WERI-Rb-1 (cell line): ENCODE measurements around the gene PLCL1.

Experiments
- DNase-seq: peaks from one replicate; pipeline ENCODE4 v3.0.0-alpha.2; 2020
- H3K27ac ChIP-seq: fragments of 250-450 bp; sonication (Bioruptor Pico); 2 replicates; pipeline ENCODE4 v1.5.1; 2020; ENCODE audit warnings: mild to moderate bottlenecking, moderate library complexity
- H3K27me3 ChIP-seq: fragments of 250-450 bp; sonication (Bioruptor Pico); 2 replicates; pipeline ENCODE4 v1.5.1; 2021; ENCODE audit warnings: mild to moderate bottlenecking, low read depth, moderate library complexity; ENCODE audit not compliant: insufficient read depth, severe bottlenecking
- H3K36me3 ChIP-seq: fragments of 250-450 bp; sonication (Bioruptor Pico); 2 replicates; pipeline ENCODE4 v1.5.1; 2020; ENCODE audit warnings: mild to moderate bottlenecking, moderate library complexity
- H3K4me3 ChIP-seq: 2 replicates; pipeline ENCODE4 v1.5.1; 2011; ENCODE audit warnings: low read depth, mild to moderate bottlenecking, control low read depth, low read length
- H3K9me3 ChIP-seq: fragments of 250-450 bp; sonication (Bioruptor Pico); 2 replicates; pipeline ENCODE4 v1.5.1; 2021; ENCODE audit warnings: mild to moderate bottlenecking, moderate library complexity; ENCODE audit not compliant: severe bottlenecking
- CTCF ChIP-seq: IDR thresholded peaks from 2 replicates; pipeline ENCODE4 v1.5.1; 2011; ENCODE audit warnings: low read depth, mild to moderate bottlenecking, control low read depth, inconsistent platforms, low read length

Gene PLCL1

DNA sequence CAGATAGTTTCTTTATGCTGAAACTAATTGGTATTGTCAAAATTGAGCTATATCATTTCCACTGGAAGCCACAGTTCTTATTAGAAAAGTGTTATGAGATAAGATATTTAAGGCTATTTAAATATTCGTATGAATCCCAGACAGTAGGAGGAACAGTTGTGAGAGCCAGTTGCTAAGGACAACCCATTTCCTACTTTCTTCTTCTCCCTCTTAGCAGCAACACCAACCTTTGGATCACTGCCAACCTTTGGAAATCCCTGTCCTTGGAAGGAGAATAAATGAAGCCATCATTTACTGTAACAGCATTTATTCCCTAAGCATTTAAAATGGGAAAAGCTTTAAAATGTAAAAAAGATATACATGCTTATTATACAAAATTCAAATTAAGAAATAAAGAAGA, 85.8 kb downstream of the PLCL1 start:
- DNase-seq = no peak
- no peak overlapping the region for H3K27ac ChIP-seq
- no peak overlapping the region for H3K4me3 ChIP-seq
- no peak for TF ChIP-seq CTCF
- H3K27me3 ChIP-seq = no peaks in the 10 kb centered on the region
- no peaks in the 10 kb centered on the region for H3K9me3 ChIP-seq
- no peaks in the 10 kb centered on the region for H3K36me3 ChIP-seq

- H3K4me3 ChIP-seq = no peak overlapping the region
- no peaks in the 10 kb centered on the region for H3K36me3 ChIP-seq
- DNase-seq = no peak
- TF ChIP-seq CTCF = no peak
- no peaks in the 10 kb centered on the region for H3K27me3 ChIP-seq
- H3K9me3 ChIP-seq = no peaks in the 10 kb centered on the region
- H3K27ac ChIP-seq = no peak overlapping the region
Observed at GRCh38 chr2:197891897-197892442, 87.6 kb downstream of the PLCL1 start.

DNA sequence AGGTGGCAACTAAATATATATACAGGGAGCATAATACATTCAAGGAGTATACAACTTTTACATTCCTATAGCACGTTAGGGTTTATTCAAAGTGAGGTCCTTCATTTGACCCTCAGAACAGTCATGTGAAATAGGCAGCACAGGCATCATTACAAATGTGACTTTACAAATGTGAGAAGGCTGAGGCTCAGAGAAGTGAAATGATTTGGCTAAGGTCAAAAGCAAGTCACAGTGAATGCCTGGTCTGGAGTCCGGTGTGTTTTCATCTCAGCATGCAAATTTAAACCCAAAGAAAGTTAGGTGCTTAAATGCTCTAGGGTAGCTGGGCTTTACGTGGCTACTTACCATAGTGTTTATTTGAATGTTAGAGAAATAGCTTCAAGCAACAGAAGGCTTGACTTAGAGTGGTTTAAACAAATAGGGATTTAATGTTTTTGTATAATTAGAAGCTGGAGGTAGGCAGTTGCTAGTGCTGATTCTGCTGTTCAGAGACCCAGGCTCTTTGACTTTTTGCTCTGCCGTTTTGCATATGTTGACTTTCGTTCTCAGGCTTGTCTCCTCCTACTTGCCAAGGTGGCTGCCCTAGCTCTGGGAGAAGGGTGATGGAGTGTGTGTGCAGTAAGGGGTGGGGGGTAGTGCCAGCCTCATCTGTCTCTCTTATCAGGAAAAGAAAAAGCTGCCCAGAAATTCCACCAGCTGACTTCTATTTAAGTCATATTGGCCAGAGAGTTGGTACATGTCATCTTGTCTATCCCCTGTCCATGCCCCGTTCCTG, 89.2 kb downstream of the PLCL1 start:
- DNase-seq = no peak
- Histone ChIP-seq H3K4me3 (no peak overlapping the region), H3K9me3 (no peaks in the 10 kb centered on the region), H3K36me3 (no peaks in the 10 kb centered on the region), H3K27me3 (no peaks in the 10 kb centered on the region), H3K27ac (no peak overlapping the region)
- TF ChIP-seq CTCF = no peak

DNA sequence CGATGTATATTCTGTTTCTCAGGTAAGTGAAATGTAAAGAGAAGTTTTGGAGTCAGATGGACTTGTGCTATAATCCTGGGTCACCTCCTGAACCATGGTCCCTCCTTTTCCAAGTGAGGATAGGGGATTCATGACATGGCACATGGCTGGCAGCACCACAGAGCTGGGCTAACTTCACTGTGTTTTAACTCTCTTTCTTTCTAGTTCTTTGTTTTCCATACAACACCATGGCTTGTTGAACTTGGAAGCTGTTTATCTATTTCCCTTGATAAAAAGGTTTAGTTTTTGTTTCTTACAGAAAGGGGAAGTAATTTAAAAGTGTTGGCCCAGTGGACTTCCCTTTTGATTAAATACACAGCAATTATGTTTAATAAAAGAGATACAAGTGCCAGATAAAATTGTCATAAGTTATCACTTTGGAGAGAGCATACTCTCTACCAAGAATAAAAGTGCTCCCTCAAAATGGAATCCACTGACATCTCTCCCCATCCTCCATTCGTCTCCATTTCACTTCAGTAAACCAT, 90.4 kb downstream of the PLCL1 start:
- H3K4me3 ChIP-seq = no peak overlapping the region
- no peaks in the 10 kb centered on the region for H3K9me3 ChIP-seq
- no peak for DNase-seq
- H3K36me3 ChIP-seq = no peaks in the 10 kb centered on the region
- H3K27me3 ChIP-seq = no peaks in the 10 kb centered on the region
- no peak for TF ChIP-seq CTCF
- no peak overlapping the region for H3K27ac ChIP-seq

GRCh38 chr2:197897960-197898678, 93.7 kb downstream of the PLCL1 start:
- DNase-seq = no peak
- H3K27ac ChIP-seq = no peak overlapping the region
- no peak overlapping the region for H3K4me3 ChIP-seq
- no peaks in the 10 kb centered on the region for H3K36me3 ChIP-seq
- no peak for TF ChIP-seq CTCF
- no peaks in the 10 kb centered on the region for H3K9me3 ChIP-seq
- H3K27me3 ChIP-seq = no peaks in the 10 kb centered on the region
